Ishikawa (cell line): Measurements from ENCODE around the gene BRWD1.

Experiments
- CEBPB ChIP-seq: IDR thresholded peaks from 2 replicates; pipeline ENCODE4 v1.6.1; 2012
- CREB1 ChIP-seq: IDR thresholded peaks from 2 replicates; pipeline ENCODE4 v1.6.1; 2012; ENCODE audit warnings: low read depth
- EGR1 ChIP-seq: IDR thresholded peaks from 2 replicates; pipeline ENCODE4 v1.6.1; 2012
- EP300 ChIP-seq: IDR thresholded peaks from 2 replicates; pipeline ENCODE4 v1.6.1; 2012; ENCODE audit warnings: borderline replicate concordance
- FOXM1 ChIP-seq: IDR thresholded peaks from 2 replicates; pipeline ENCODE4 v1.6.1; 2012; ENCODE audit warnings: low read depth, borderline replicate concordance
- NFIC ChIP-seq: IDR thresholded peaks from 2 replicates; pipeline ENCODE4 v1.6.1; 2012
- RAD21 ChIP-seq: IDR thresholded peaks from 2 replicates; pipeline ENCODE4 v1.6.1; 2012; ENCODE audit warnings: low read depth
- REST ChIP-seq: IDR thresholded peaks from 2 replicates; pipeline ENCODE4 v1.6.1; 2012; ENCODE audit warnings: low read depth, mild to moderate bottlenecking
- TAF1 ChIP-seq: IDR thresholded peaks from 2 replicates; pipeline ENCODE4 v1.6.1; 2012; ENCODE audit warnings: low read depth, mild to moderate bottlenecking
- TCF12 ChIP-seq: IDR thresholded peaks from 2 replicates; pipeline ENCODE4 v1.6.1; 2012; ENCODE audit warnings: low read depth
- TEAD4 ChIP-seq: IDR thresholded peaks from 2 replicates; pipeline ENCODE4 v1.6.1; 2012
- USF1 ChIP-seq: IDR thresholded peaks from 2 replicates; pipeline ENCODE4 v1.6.1; 2012
- YY1 ChIP-seq: IDR thresholded peaks from 2 replicates; pipeline ENCODE4 v1.6.1; 2012; ENCODE audit warnings: low read depth
- ZBTB7A ChIP-seq: IDR thresholded peaks from 2 replicates; pipeline ENCODE4 v1.6.1; 2012; ENCODE audit warnings: low read depth

BRWD1 gene

GRCh38 chr21:39315603-39316445 is 2.4 kb upstream of the BRWD1 start:
- no peak for TF ChIP-seq FOXM1
- no peak for TF ChIP-seq REST
- no peak for TF ChIP-seq RAD21
- TF ChIP-seq EGR1 = no peak
- TF ChIP-seq YY1 = no peak
- no peak for TF ChIP-seq EP300
- no peak for TF ChIP-seq USF1
- TF ChIP-seq TEAD4 = no peak
- TF ChIP-seq NFIC = no peak
- no peak for TF ChIP-seq TAF1

GRCh38 chr21:39314143-39315027 is 953 bp upstream of the BRWD1 start:
- TF ChIP-seq TCF12 (no peak; the same call in 1 of the 2 replicates), ZBTB7A (0 out of 2 replicates have a peak, but pooled peaks have one; percentile 10)

GRCh38 chr21:39313042-39313570 is 326 bp downstream of the BRWD1 start:
- no peak for TF ChIP-seq TCF12
- 0 out of 2 replicates have a peak, but pooled peaks have one; percentile 3 for TF ChIP-seq ZBTB7A

GRCh38 chr21:39312112-39313041 is 1.1 kb downstream of the BRWD1 start:
- TF ChIP-seq NFIC (peak; percentile 19; the same call in 1 of the 2 replicates), EGR1 (peak; percentile 51; the same call in 1 of the 2 replicates), YY1 (no peak)

GRCh38 chr21:39311164-39311563 is 2.3 kb downstream of the BRWD1 start:
- TF ChIP-seq EP300 (no peak), EGR1 (no peak), RAD21 (no peak), NFIC (no peak), REST (no peak), CEBPB (no peak)

GRCh38 chr21:39307466-39307865 is 6.0 kb downstream of the BRWD1 start:
- TF ChIP-seq CREB1 (no peak), USF1 (no peak), FOXM1 (no peak), REST (no peak), RAD21 (no peak), TEAD4 (no peak), CEBPB (no peak), TAF1 (no peak), NFIC (no peak), YY1 (no peak), EGR1 (no peak), ZBTB7A (no peak)
